ENCODE measurements around the gene MTUS2.

GRCh38 chr13:29550430-29550988 is 730.4 kb downstream of the MTUS2 start:
- TF ChIP-seq CTCF (IDR thresholded peaks at IDR 0.05) = no peak
- no peak for TF ChIP-seq POLR2A (IDR thresholded peaks at IDR 0.05)
